GM19035 (cell line): Measurements from ENCODE around the gene NUTM1.
"Not testable (repeated sequence)": the region's sequence is repeated elsewhere in the genome, so short reads cannot be mapped to it uniquely, and the experiment has no call there.

Source experiments
- ATAC-seq: cut with Tn5 transposase; IDR thresholded peaks from one replicate; pipeline ENCODE4 v1.9.1; 2021; ENCODE audit not compliant: unreplicated experiment

The NUTM1 gene

GRCh38 chr15:34336231-34336990 is 6.7 kb upstream of the NUTM1 start:
- ATAC-seq = no peak

- peak; percentile 11 for ATAC-seq
These were observed 6.0 kb upstream of the NUTM1 start for GRCh38 chr15:34336991-34337556.

- ATAC-seq = peak; percentile 66
These were observed 5.4 kb upstream of the NUTM1 start, which contains the start of gene SLC12A6 for GRCh38 chr15:34337557-34338306. Gene SLC12A6 (minus strand): TSS chr15:34337781. CDS start chr15:34336680, 1,101 bp downstream.

GRCh38 chr15:34338347-34338746 is 4.8 kb upstream of the NUTM1 start:
- no peak for ATAC-seq

- ATAC-seq = no peak
These were observed 3.2 kb upstream of the NUTM1 start for GRCh38 chr15:34339946-34340345.

GRCh38 chr15:34341381-34342212 is 1.5 kb upstream of the NUTM1 start:
- no peak for ATAC-seq

- ATAC-seq = not testable (repeated sequence)
These were observed 840 bp upstream of the NUTM1 start for GRCh38 chr15:34342213-34342736.

GRCh38 chr15:34347951-34348638 is 5.0 kb downstream of the NUTM1 start:
- ATAC-seq = no peak

GRCh38 chr15:34348735-34349300 is 5.7 kb downstream of the NUTM1 start:
- no peak for ATAC-seq

GRCh38 chr15:34349769-34350168 is 6.7 kb downstream of the NUTM1 start:
- no peak for ATAC-seq

GRCh38 chr15:34352996-34353395 is 9.9 kb downstream of the NUTM1 start:
- ATAC-seq = not testable (repeated sequence)

GRCh38 chr15:34353627-34354026 is 10.5 kb downstream of the NUTM1 start:
- no peak for ATAC-seq

- no peak for ATAC-seq
These were observed 11.2 kb downstream of the NUTM1 start for GRCh38 chr15:34354286-34354685.

GRCh38 chr15:34355241-34355640 is 12.1 kb downstream of the NUTM1 start:
- no peak for ATAC-seq

GRCh38 chr15:34357653-34358052 is 14.5 kb downstream of the NUTM1 start:
- ATAC-seq = no peak

GRCh38 chr15:34358367-34358766 is 15.3 kb downstream of the NUTM1 start:
- ATAC-seq = no peak

- no peak for ATAC-seq
These were observed 15.8 kb downstream of the NUTM1 start for GRCh38 chr15:34358948-34359347.

- ATAC-seq = no peak
These were observed 16.3 kb downstream of the NUTM1 start for GRCh38 chr15:34359416-34359815.

GRCh38 chr15:34360298-34360697 is 17.2 kb downstream of the NUTM1 start:
- no peak for ATAC-seq

GRCh38 chr15:34361278-34361677 is 18.2 kb downstream of the NUTM1 start:
- no peak for ATAC-seq
